Esophagus (tissue), 2 donors: Measurements from ENCODE around the gene BTBD16. TPM values are rescaled to one million over a fixed set of nuclear protein-coding genes. Genes with fewer than 3 reads are reported as not detected.

Source experiments
- H3K27ac ChIP-seq, 2 donors: one replicate each; pipeline ENCODE4 v1.5.1; 2013; ENCODE audit warnings: low read depth in 2 of 2, mild to moderate bottlenecking in 2 of 2, inconsistent platforms in 1 of 2, low read length in 1 of 2, moderate library complexity in 1 of 2
- H3K27me3 ChIP-seq, 2 donors: one replicate each; pipeline ENCODE4 v1.6.1; 2013; ENCODE audit warnings: low read length in 2 of 2, control low read depth in 1 of 2, mild to moderate bottlenecking in 1 of 2; ENCODE audit not compliant: insufficient read depth in 2 of 2, control insufficient read depth in 1 of 2
- H3K36me3 ChIP-seq, 2 donors: one replicate each; pipeline ENCODE4 v1.6.1; 2013; ENCODE audit warnings: low read length in 1 of 2; ENCODE audit not compliant: control insufficient read depth in 2 of 2, insufficient read depth in 2 of 2
- H3K4me1 ChIP-seq, 2 donors: one replicate each; pipeline ENCODE4 v1.6.1; 2013; ENCODE audit warnings: low read length in 1 of 2; ENCODE audit not compliant: control insufficient read depth in 2 of 2, insufficient read depth in 2 of 2
- H3K4me3 ChIP-seq, 2 donors: one replicate each; pipeline ENCODE4 v1.5.1; 2013; ENCODE audit warnings: low read length in 2 of 2, mild to moderate bottlenecking in 2 of 2, low read depth in 1 of 2, moderate library complexity in 1 of 2
- H3K9me3 ChIP-seq, 2 donors: one replicate each; pipeline ENCODE4 v1.6.1; 2013; ENCODE audit warnings: mild to moderate bottlenecking in 2 of 2, low read depth in 1 of 2, low read length in 1 of 2, moderate library complexity in 1 of 2; ENCODE audit not compliant: control insufficient read depth in 2 of 2, insufficient read depth in 1 of 2
- WGBS, 2 donors: extraction: QIAGEN DNeasy Blood & Tissue Kit; methylation state at CpG; one replicate each; pipeline ENCODE4 v1.1.7; 2013; 5-methylcytosine and 5-hydroxymethylcytosine counted together
- polyA plus RNA-seq, 2 donors: library from polyadenylated mRNA; stranded (reverse); fragments of 200-250 nt; gene quantifications; one replicate each; pipeline ENCODE4 v1.2.3, GENCODE V29; 2013
- donor health status: healthy with polysubstance abuse.
- donor health status: Bipolar disorder and iron deficiency.

The BTBD16 gene
- polyA plus RNA-seq, 2 donors = 0.04 to 0.20 TPM

GRCh38 chr10:122374237-122374858 is 103.3 kb downstream of the BTBD16 start, which contains the start of gene PLEKHA1:
TSS of gene PLEKHA1 (plus strand) at chr10:122374708. CDS start at chr10:122393201, 18,493 bp downstream.
- Histone ChIP-seq H3K4me1 (no peaks in the 10 kb centered on the region), H3K9me3 (no peaks in the 10 kb centered on the region), H3K27ac (peak within 1 kb of the TSS; percentile 95 to 97), H3K36me3 (no peaks in the 10 kb centered on the region), H3K27me3 (no peaks in the 10 kb centered on the region), H3K4me3 (peak within 1 kb of the TSS; percentile 73 to 83)
- WGBS, 2 donors = 0 to 1% methylated on average over 69 to 71 of the region's 71 CpGs

GRCh38 chr10:122374859-122375678 is 104.0 kb downstream of the BTBD16 start:
- no peaks in the 10 kb centered on the region for H3K36me3 ChIP-seq
- H3K4me1 ChIP-seq = no peaks in the 10 kb centered on the region
- no peaks in the 10 kb centered on the region for H3K27me3 ChIP-seq
- H3K4me3 ChIP-seq = peak overlapping the region; percentile 73 to 83
- WGBS, 2 donors = 0% methylated on average over 35 to 89 of the region's 89 CpGs
- H3K27ac ChIP-seq = peak overlapping the region; percentile 95 to 97
- H3K9me3 ChIP-seq = no peaks in the 10 kb centered on the region

DNA sequence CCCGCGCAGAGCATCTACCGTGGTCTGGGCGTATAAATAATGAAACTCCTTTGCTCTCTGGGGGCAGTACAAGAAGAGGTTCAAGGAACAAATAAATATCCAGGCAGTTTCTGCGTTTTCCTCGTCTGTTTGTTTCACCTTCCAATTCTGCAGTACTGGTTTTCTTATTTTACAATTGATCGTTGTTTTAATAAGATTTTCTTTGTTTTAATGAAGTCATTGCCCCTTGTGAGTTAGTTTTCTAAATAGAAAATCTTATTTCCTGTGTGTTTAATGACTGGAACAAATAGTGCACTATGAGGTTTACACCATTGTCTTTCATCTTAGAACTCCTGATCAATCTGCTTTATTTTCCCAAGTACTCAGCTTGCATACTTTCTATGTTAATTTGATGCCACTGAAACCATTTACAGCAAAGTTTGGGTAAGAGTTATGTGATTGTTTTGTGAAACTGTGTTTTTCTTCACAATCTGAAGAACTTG is 104.6 kb downstream of the BTBD16 start:
- WGBS, 2 donors = 2% methylated on average over 7 of the region's 7 CpGs
- no peaks in the 10 kb centered on the region for H3K9me3 ChIP-seq
- peak overlapping the region; percentile 95 to 97 for H3K27ac ChIP-seq
- no peaks in the 10 kb centered on the region for H3K27me3 ChIP-seq
- H3K4me1 ChIP-seq = no peaks in the 10 kb centered on the region
- H3K36me3 ChIP-seq = no peaks in the 10 kb centered on the region
- peak overlapping the region; percentile 73 to 83 for H3K4me3 ChIP-seq

DNA sequence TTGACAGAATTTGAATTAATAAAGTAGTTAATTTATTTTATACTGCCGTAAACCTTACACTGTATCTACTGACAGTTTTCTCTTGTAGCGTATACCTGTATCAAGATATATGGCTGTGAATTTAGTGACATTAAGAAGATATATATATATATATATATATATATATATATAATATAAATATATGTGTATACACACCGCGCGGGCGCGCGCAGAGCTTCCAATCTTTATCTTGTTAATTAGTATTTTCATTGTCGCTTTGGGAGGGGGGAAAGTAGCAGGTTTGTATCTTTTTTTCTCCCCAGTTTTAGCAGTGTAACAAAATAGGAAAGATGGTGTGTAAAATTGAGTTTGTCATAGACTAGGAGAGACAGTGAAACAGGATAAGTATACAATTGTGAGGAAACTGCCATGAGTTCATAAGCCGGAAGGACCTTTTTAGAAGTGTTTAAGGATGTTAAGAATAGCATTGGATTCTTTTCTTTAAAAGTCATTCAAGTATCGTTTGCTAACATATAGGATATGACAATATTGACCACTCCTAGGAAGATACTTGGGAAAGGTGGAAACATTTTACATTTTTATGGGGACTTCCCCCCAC is 105.4 kb downstream of the BTBD16 start:
- no peaks in the 10 kb centered on the region for H3K9me3 ChIP-seq
- H3K27me3 ChIP-seq = no peaks in the 10 kb centered on the region
- H3K4me1 ChIP-seq = no peaks in the 10 kb centered on the region
- WGBS, 2 donors = 52 to 63% methylated on average over 11 of the region's 11 CpGs
- no peak overlapping the region for H3K27ac ChIP-seq
- H3K4me3 ChIP-seq = no peak overlapping the region
- no peaks in the 10 kb centered on the region for H3K36me3 ChIP-seq

DNA sequence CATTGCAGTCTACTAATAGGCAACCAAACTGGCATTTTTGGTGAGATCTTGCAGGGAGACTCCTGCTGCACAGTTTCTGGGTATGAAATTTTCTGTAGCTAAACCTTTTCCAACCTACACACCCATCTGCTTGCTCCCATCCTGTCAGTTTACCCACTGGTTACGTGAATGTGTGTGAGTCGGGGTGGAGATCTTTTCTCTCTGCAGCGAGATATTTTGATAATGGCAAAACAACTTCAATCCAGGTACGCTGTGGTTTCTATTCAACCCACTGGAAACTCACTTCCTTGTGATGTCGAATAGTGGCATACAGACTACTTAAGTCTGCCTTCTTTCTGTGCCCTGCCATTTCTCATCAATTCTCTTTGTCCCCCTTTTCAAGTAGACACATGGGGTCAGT is 107.9 kb downstream of the BTBD16 start:
- no peaks in the 10 kb centered on the region for H3K27me3 ChIP-seq
- no peaks in the 10 kb centered on the region for H3K9me3 ChIP-seq
- no peak overlapping the region for H3K4me3 ChIP-seq
- no peaks in the 10 kb centered on the region for H3K36me3 ChIP-seq
- no peak overlapping the region for H3K27ac ChIP-seq
- H3K4me1 ChIP-seq = no peaks in the 10 kb centered on the region
- WGBS, 2 donors = 92 to 95% methylated on average over 5 of the region's 5 CpGs

DNA sequence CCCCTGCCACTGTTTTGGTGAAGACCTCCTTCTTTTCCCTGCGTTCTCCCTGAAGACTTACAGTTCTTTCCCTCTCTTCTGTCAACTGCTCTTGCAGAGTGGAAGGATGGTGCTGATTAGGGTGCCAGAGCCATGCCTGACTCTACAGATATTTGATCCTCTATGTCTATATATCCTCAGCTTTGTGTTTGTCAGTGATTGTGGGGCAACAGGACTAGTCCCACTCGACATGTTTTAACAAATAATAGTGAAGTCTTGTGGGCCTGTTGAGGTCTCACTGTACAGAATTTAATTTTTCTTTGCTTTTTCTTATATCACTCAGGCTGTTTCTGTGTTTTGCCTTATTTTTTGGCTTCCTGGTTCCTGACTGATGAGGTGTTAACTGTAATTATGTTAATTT is 108.4 kb downstream of the BTBD16 start:
- WGBS, 2 donors = 93 to 95% methylated on average over 2 of the region's 2 CpGs
- H3K27me3 ChIP-seq = no peaks in the 10 kb centered on the region
- no peaks in the 10 kb centered on the region for H3K4me1 ChIP-seq
- H3K4me3 ChIP-seq = no peak overlapping the region
- H3K9me3 ChIP-seq = no peaks in the 10 kb centered on the region
- H3K36me3 ChIP-seq = no peaks in the 10 kb centered on the region
- no peak overlapping the region for H3K27ac ChIP-seq

DNA sequence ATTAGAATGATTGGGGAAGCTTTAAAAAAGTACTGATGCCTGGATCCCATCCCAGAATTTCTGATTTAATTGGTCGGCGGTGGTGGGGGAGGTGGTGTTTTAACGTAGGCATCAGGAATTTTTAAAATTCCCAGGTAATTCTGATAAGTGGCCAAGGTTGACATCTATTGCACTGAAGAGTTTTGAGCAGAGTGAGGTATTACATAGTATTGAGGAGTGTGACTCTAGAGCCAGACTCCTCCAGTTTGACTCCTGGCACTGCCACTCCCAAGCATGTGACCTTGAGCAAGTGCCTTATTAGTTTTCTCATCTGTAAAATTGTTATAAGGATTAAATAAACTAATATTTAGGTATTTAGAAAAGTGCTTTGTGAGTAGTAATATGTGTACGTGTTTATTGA is 109.6 kb downstream of the BTBD16 start:
- Histone ChIP-seq H3K27me3 (no peaks in the 10 kb centered on the region), H3K27ac (no peak overlapping the region), H3K4me3 (no peak overlapping the region), H3K9me3 (no peaks in the 10 kb centered on the region), H3K36me3 (no peaks in the 10 kb centered on the region), H3K4me1 (no peaks in the 10 kb centered on the region)
- WGBS, 2 donors = 85 to 94% methylated on average over 4 of the region's 4 CpGs

- H3K36me3 ChIP-seq = no peaks in the 10 kb centered on the region
- 63 to 85% methylated on average over 2 of the region's 2 CpGs for WGBS, 2 donors
- H3K4me3 ChIP-seq = no peak overlapping the region
- no peaks in the 10 kb centered on the region for H3K4me1 ChIP-seq
- no peaks in the 10 kb centered on the region for H3K27me3 ChIP-seq
- no peak overlapping the region for H3K27ac ChIP-seq
- H3K9me3 ChIP-seq = no peaks in the 10 kb centered on the region
Measured at GRCh38 chr10:122381680-122382079, 110.6 kb downstream of the BTBD16 start.

DNA sequence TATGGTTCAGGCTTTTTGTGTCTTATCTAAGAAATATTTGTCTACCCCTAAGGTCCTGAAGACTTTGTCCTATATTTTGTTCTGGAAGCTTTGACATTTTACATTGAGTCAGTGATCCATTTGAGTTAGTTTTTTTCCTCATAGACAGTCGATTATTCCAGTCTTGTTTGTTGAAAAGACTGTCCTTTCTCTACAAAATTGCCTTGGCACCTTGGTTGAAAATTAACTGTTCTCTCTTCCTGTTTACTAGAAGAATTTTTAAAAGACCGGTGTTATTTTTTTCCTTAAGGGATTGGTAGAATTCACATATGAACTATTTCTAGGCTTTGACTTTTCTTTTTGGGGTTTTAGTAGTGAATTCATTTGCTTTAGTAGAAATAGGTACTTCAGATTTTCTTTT is 115.4 kb downstream of the BTBD16 start:
- 43 to 74% methylated on average over 2 of the region's 2 CpGs for WGBS, 2 donors
- H3K27ac ChIP-seq = no peak overlapping the region

More for the DNA sequence above, 115.4 kb downstream of the BTBD16 start:
- Histone ChIP-seq H3K36me3 (no peaks in the 10 kb centered on the region), H3K4me3 (no peak overlapping the region), H3K4me1 (peaks cover 0 to 2% of the 10 kb centered on the region in 2 donors), H3K27me3 (no peaks in the 10 kb centered on the region), H3K9me3 (no peaks in the 10 kb centered on the region)
